Measurements from ENCODE around the gene NADSYN1.

DNA sequence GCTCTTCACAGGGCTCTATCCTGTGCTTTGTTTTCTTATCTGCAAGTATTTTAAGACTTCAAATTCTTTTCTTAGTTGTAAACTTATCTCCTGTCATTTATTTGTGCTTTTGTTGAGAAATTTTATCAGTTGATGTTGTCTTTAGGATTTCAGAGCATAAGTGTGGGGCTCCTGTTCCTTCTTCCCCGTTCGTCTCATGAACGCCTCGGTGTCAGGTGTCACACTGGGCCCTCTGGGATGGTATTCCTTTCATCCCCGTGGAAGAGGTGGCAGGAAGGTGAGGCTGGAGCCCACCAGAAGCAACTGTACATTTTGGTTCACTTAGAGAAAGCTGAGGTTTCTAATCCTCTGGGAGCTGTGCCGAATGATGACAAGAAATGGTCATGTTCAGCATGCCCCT, 17.9 kb downstream of the NADSYN1 start:
- TF ChIP-seq POLR2A (IDR thresholded peaks at IDR 0.05) (no peak), CTCF (IDR thresholded peaks at IDR 0.05) (no peak), POLR2AphosphoS5 (IDR thresholded peaks at IDR 0.05; ENCODE audit: insufficient read depth in 1 of 2, low read depth in 1 of 2) (no peak)
